ENCODE results near the gene RESP18.
A peak's percentile ranks its signal among the peaks of the same experiment; 100 is the strongest.
"Not testable (repeated sequence)": the region's sequence is repeated elsewhere in the genome, so short reads cannot be mapped to it uniquely, and the experiment has no call there.

Gene RESP18

GRCh38 chr2:219291394-219291793 is 41.1 kb downstream of the RESP18 start:
- no peak for DNase-seq

- no peak for DNase-seq
These were observed 42.0 kb downstream of the RESP18 start for GRCh38 chr2:219290381-219291171.

- peak; percentile 74 for DNase-seq
These were observed 42.8 kb downstream of the RESP18 start for GRCh38 chr2:219289537-219290361.

GRCh38 chr2:219289195-219289536 is 43.4 kb downstream of the RESP18 start:
- DNase-seq = no peak

GRCh38 chr2:219287580-219288265 is 44.8 kb downstream of the RESP18 start:
- DNase-seq = peak; percentile 45

- not testable (repeated sequence) for DNase-seq
These were observed 45.5 kb downstream of the RESP18 start for GRCh38 chr2:219287116-219287440.

- DNase-seq = peak; percentile 72
These were observed 46.0 kb downstream of the RESP18 start for GRCh38 chr2:219286436-219287115.

GRCh38 chr2:219285894-219286425 is 46.6 kb downstream of the RESP18 start:
- DNase-seq = peak; percentile 56

GRCh38 chr2:219285373-219285735 is 47.2 kb downstream of the RESP18 start:
- no peak for DNase-seq

GRCh38 chr2:219284501-219285372 is 47.8 kb downstream of the RESP18 start:
- DNase-seq = no peak

GRCh38 chr2:219282943-219283581 is 49.5 kb downstream of the RESP18 start:
- no peak for DNase-seq

- DNase-seq = no peak
These were observed 50.2 kb downstream of the RESP18 start for GRCh38 chr2:219282375-219282774.

- DNase-seq = no peak
These were observed 51.0 kb downstream of the RESP18 start for GRCh38 chr2:219281588-219281987.

GRCh38 chr2:219280651-219281050 is 51.9 kb downstream of the RESP18 start:
- DNase-seq = no peak

GRCh38 chr2:219279916-219280516 is 52.5 kb downstream of the RESP18 start:
- DNase-seq = no peak

GRCh38 chr2:219279151-219279915 is 53.2 kb downstream of the RESP18 start, which contains the start of gene DNAJB2:
DNAJB2 (plus strand) TSS chr2:219279366; CDS start chr2:219279834, 468 bp downstream.
- peak; percentile 98 for DNase-seq

GRCh38 chr2:219278655-219279150 is 53.8 kb downstream of the RESP18 start:
- no peak for DNase-seq

GRCh38 chr2:219277703-219278654 is 54.6 kb downstream of the RESP18 start:
- peak; percentile 76 for DNase-seq

Measured in hematopoietic multipotent progenitor cell treated with erythropoietin and hydrocortisone succinate and interleukin-3 and kit ligand, for 8 days (in vitro differentiated cells).